HEK293T (cell line): Measurements from ENCODE around the gene MTREX.

Source experiments
- CTCF ChIA-PET: fragments of 350-600 bp; formaldehyde crosslinking; extraction: SDS; loops from one replicate; lab custom pipeline; 2021; ENCODE audit warnings: antibody characterized with exemption, inconsistent platforms; lab: Yijun Ruan, JAX
- POLR2A ChIA-PET: fragments of 350-600 bp; formaldehyde crosslinking; extraction: SDS; loops from one replicate; lab custom pipeline; 2020; ENCODE audit warnings: antibody characterized with exemption, inconsistent platforms; lab: Yijun Ruan, JAX
- DNase-seq: peaks from one replicate; pipeline ENCODE4 v3.0.0; 2012; ENCODE audit warnings: mixed read lengths; ENCODE audit errors: extremely low spot score
- ARNT ChIP-seq: fragments of 450-650 bp; IDR thresholded peaks from 2 replicates; pipeline ENCODE4 v1.6.1; 2017; ENCODE audit warnings: mild to moderate bottlenecking
- BHLHE40 ChIP-seq: fragments of 450-650 bp; IDR thresholded peaks from 2 replicates; pipeline ENCODE4 v1.6.1; 2016; ENCODE audit warnings: mild to moderate bottlenecking, moderate library complexity, borderline replicate concordance
- CTBP1 ChIP-seq: fragments of 450-650 bp; IDR thresholded peaks from 2 replicates; pipeline ENCODE4 v1.6.1; 2016; ENCODE audit warnings: borderline replicate concordance
- ELF4 ChIP-seq: fragments of 450-650 bp; IDR thresholded peaks from 2 replicates; pipeline ENCODE4 v1.6.1; 2017; ENCODE audit warnings: antibody characterized with exemption
- FOXA1 ChIP-seq: fragments of 450-650 bp; IDR thresholded peaks from 2 replicates; pipeline ENCODE4 v1.6.1; 2016; ENCODE audit warnings: mild to moderate bottlenecking
- FOXK2 ChIP-seq: fragments of 450-650 bp; IDR thresholded peaks from 2 replicates; pipeline ENCODE4 v1.6.1; 2016; ENCODE audit warnings: mild to moderate bottlenecking
- FOXM1 ChIP-seq: fragments of 450-650 bp; IDR thresholded peaks from 2 replicates; pipeline ENCODE4 v1.6.1; 2017; ENCODE audit warnings: mild to moderate bottlenecking, borderline replicate concordance
- HDGF ChIP-seq: fragments of 450-650 bp; IDR thresholded peaks from 2 replicates; pipeline ENCODE4 v1.6.1; 2017; ENCODE audit warnings: antibody characterized with exemption, borderline replicate concordance
- L3MBTL2 ChIP-seq: fragments of 450-650 bp; conservative IDR thresholded peaks from 2 replicates; pipeline ENCODE4 v1.6.1; 2016; ENCODE audit warnings: mild to moderate bottlenecking
- LEF1 ChIP-seq: fragments of 450-650 bp; IDR thresholded peaks from 2 replicates; pipeline ENCODE4 v1.6.1; 2017; ENCODE audit warnings: mild to moderate bottlenecking, borderline replicate concordance
- NFRKB ChIP-seq: fragments of 450-650 bp; IDR thresholded peaks from 2 replicates; pipeline ENCODE4 v1.6.1; 2016; ENCODE audit warnings: mild to moderate bottlenecking, moderate library complexity
- PKNOX1 ChIP-seq: fragments of 450-650 bp; IDR thresholded peaks from 2 replicates; pipeline ENCODE4 v1.6.1; 2016
- SP1 ChIP-seq: fragments of 450-650 bp; IDR thresholded peaks from 2 replicates; pipeline ENCODE4 v1.6.1; 2017
- SUZ12 ChIP-seq: fragments of 450-650 bp; IDR thresholded peaks from 2 replicates; pipeline ENCODE4 v1.6.1; 2016; ENCODE audit warnings: mild to moderate bottlenecking
- TARDBP ChIP-seq: fragments of 450-650 bp; IDR thresholded peaks from 2 replicates; pipeline ENCODE4 v1.6.1; 2016
- ZNF384 ChIP-seq: fragments of 450-650 bp; IDR thresholded peaks from 2 replicates; pipeline ENCODE4 v1.6.1; 2016

The MTREX gene

DNA sequence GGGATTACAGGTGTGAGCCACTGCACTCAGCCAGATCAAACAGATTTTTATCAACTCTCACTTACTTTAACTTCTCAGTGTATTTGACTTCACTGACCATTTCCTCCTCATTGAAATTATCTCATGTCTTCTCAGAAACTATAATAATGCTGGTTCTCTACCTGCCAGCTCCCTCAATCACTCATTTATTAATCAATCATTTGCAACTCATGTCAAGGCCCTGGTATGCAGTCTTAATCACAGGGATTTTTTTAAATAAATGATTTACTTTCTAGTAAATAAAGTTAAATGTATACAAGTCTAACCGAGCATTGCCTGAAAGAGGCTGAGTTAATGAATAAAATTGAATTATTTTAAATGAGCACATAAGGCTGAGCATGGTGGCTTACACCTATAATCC is 163.7 kb downstream of the MTREX start:
- DNase-seq = no peak
- ChIA-PET POLR2A (no interaction called here), CTCF (interaction anchor here (0.6 kb wide), 2 partner anchors 11 to 90 kb away, joined by 3 read pairs; no protein-coding TSS in a partner anchor)
- TF ChIP-seq BHLHE40 = no peak
- TF ChIP-seq PKNOX1 = no peak
- no peak for TF ChIP-seq FOXM1
- no peak for TF ChIP-seq FOXA1
- no peak for TF ChIP-seq HDGF
- no peak for TF ChIP-seq L3MBTL2
- no peak for TF ChIP-seq ZNF384
- no peak for TF ChIP-seq LEF1
- no peak for TF ChIP-seq SP1
- no peak for TF ChIP-seq ARNT
- TF ChIP-seq NFRKB = no peak
- TF ChIP-seq FOXK2 = no peak
- no peak for TF ChIP-seq SUZ12
- TF ChIP-seq CTBP1 = no peak
- TF ChIP-seq TARDBP = no peak
- no peak for TF ChIP-seq ELF4

- ChIA-PET CTCF (no interaction called here), POLR2A (no interaction called here)
- DNase-seq = no peak
- TF ChIP-seq ZNF384 (no peak), LEF1 (no peak), L3MBTL2 (no peak), ARNT (no peak), NFRKB (no peak), ELF4 (no peak), PKNOX1 (no peak), TARDBP (no peak), SP1 (no peak), CTBP1 (no peak), FOXK2 (no peak)
Measured at GRCh38 chr5:55472642-55473041, 164.9 kb downstream of the MTREX start.
